MCF 10A (cell line): ENCODE measurements around the gene CBX2. TPM values are rescaled to one million over a fixed set of nuclear protein-coding genes. Genes with fewer than 3 reads are reported as not detected.

Source experiments
- BruUV-seq: library from RNA; stranded (reverse); fragments of 400-500 nt; replicated peaks from 2 replicates; lab custom pipeline; 2021; lab: Mats Ljungman, UMichigan
- CTCF ChIA-PET: fragments of 300-600 bp; sonication (Branson Sonifier 250); formaldehyde crosslinking; extraction: SDS; loops from one replicate; lab custom pipeline; 2021; ENCODE audit warnings: antibody characterized with exemption, inconsistent platforms; lab: Yijun Ruan, JAX
- POLR2A ChIA-PET: fragments of 300-600, 350-650 bp; sonication (Branson Sonifier 250); formaldehyde crosslinking; extraction: SDS; loops from one replicate; lab custom pipeline; 2020; ENCODE audit warnings: antibody characterized with exemption, inconsistent platforms; lab: Yijun Ruan, JAX
- DNase-seq: peaks from one replicate; pipeline ENCODE4 v3.0.0-alpha.2; 2018; ENCODE audit not compliant: unreplicated experiment
- H3K27ac Mint-ChIP-seq: one replicate; pipeline ENCODE4 v1.8.0; 2022; ENCODE audit warnings: mild to moderate bottlenecking, low read depth, mixed read lengths; ENCODE audit not compliant: unreplicated experiment
- H3K27me3 Mint-ChIP-seq: one replicate; pipeline ENCODE4 v1.8.0; 2022; ENCODE audit warnings: mixed read lengths; ENCODE audit not compliant: insufficient read depth, unreplicated experiment
- H3K36me3 Mint-ChIP-seq: one replicate; pipeline ENCODE4 v1.8.0; 2022; ENCODE audit warnings: mild to moderate bottlenecking, moderate library complexity, mixed read lengths; ENCODE audit not compliant: insufficient read depth, unreplicated experiment
- H3K4me1 Mint-ChIP-seq: one replicate; pipeline ENCODE4 v1.8.0; 2022; ENCODE audit warnings: mixed read lengths; ENCODE audit not compliant: insufficient read depth, unreplicated experiment
- H3K4me3 Mint-ChIP-seq: one replicate; pipeline ENCODE4 v1.8.0; 2022; ENCODE audit warnings: mild to moderate bottlenecking, moderate library complexity, mixed read lengths; ENCODE audit not compliant: unreplicated experiment
- H3K9me3 Mint-ChIP-seq: one replicate; pipeline ENCODE4 v1.8.0; 2022; ENCODE audit warnings: mixed read lengths; ENCODE audit not compliant: unreplicated experiment
- intact Hi-C: fragments of 100-400 bp; cut with micrococcal nuclease; formaldehyde crosslinking; loops from 2 replicates; pipeline ENCODE4 v1.14.1; 2022
- total RNA-seq: library from RNA; stranded (reverse); gene quantifications from 2 replicates; pipeline ENCODE4 v1.2.3, GENCODE V29; 2022
- TF ChIP-seq, protein P1 (sequence below): fragments of 200-600 bp; IDR thresholded peaks from one replicate; pipeline ENCODE4 v1.8.0; 2022; ENCODE audit warnings: antibody characterized with exemption, mild to moderate bottlenecking; ENCODE audit not compliant: unreplicated experiment

The CBX2 gene
- total RNA-seq, 1 experiment from 2014 or later: 3.9 TPM

DNA sequence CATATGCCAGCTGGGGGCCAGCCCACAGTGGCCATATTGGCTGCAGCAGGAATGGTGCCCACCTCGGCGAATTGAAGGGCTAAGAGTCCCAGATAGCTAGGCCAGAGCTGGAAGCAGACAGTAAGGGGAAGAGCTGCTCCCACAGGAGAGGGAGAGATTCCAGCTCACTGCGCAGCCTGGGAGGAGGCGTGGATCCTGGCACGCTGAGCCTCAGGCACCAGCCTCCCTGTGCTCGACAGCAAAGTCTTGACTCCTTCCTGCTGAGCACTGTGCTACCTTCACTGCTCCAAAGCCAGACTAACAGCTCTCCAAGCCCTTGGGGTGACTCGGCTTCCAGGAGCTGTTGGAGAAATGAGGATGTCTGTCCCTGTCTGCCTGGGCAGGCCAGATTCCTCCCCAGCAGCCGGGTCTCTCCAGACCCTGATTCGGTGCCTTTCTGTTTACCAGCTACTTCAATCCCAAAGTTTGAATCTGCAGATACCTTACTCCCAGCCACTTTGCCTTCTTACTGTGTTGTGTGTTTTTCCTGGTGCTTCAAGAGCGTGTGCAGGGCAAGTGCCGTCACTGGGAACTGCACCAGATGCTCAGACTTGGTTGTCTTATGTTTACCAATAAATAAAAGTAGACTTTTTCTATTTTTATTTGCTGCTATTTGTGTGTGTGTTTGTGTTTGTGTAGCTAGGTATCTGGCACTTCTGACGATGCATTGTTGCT is 9.1 kb downstream of the CBX2 start:
- DNase-seq: no peak
- Mint-ChIP-seq H3K27ac (no peak overlapping the region), H3K27me3 (no peaks in the 10 kb centered on the region), H3K4me3 (no peak overlapping the region), H3K36me3 (peaks cover 14% of the 10 kb centered on the region), H3K9me3 (no peaks in the 10 kb centered on the region), H3K4me1 (no peaks in the 10 kb centered on the region)
- POLR2A ChIA-PET: interaction anchor here (1.4 kb wide), 1 partner anchor 10 kb away, joined by 9 read pairs; the partner anchor contains the start of gene CBX8
- TF ChIP-seq, protein P1, sequence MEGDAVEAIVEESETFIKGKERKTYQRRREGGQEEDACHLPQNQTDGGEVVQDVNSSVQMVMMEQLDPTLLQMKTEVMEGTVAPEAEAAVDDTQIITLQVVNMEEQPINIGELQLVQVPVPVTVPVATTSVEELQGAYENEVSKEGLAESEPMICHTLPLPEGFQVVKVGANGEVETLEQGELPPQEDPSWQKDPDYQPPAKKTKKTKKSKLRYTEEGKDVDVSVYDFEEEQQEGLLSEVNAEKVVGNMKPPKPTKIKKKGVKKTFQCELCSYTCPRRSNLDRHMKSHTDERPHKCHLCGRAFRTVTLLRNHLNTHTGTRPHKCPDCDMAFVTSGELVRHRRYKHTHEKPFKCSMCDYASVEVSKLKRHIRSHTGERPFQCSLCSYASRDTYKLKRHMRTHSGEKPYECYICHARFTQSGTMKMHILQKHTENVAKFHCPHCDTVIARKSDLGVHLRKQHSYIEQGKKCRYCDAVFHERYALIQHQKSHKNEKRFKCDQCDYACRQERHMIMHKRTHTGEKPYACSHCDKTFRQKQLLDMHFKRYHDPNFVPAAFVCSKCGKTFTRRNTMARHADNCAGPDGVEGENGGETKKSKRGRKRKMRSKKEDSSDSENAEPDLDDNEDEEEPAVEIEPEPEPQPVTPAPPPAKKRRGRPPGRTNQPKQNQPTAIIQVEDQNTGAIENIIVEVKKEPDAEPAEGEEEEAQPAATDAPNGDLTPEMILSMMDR: no peak
- no TSS peak for BruUV-seq
- intact Hi-C loops: no loop called here
- CTCF ChIA-PET: interaction anchor here (0.7 to 1.7 kb wide), 3 partner anchors 13 to 46 kb away, joined by 3 to 4 read pairs (median 3); no protein-coding TSS in a partner anchor

DNA sequence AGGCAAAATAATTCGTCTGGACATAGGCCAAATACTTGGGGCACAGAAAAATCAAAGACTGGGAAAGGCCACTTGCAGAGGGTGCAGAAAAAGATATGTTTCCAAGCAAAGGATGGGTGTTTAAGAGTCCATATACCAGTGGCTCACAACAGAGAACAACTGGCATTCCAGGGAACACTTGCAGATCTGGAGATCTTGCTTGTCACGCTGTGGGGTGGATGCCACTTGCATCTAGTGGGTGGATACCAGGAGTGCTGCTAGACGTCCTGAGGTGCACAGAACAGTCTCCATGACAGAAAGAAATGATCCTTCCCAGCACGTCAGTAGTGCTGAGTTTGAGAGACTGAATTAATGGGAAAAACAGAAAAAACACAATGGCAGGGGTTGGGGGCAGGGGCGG is 10.5 kb downstream of the CBX2 start:
- BruUV-seq: no TSS peak
- TF ChIP-seq, protein P1: no peak
- no peak overlapping the region for H3K4me3 Mint-ChIP-seq
- H3K27ac Mint-ChIP-seq: peak overlapping the region; percentile 35
- POLR2A ChIA-PET: no interaction called here
- intact Hi-C loops: no loop called here
- CTCF ChIA-PET: interaction anchor here (1.7 kb wide), 1 partner anchor 47 kb away, joined by 7 read pairs; no protein-coding TSS in a partner anchor
- no peak for DNase-seq
- no peaks in the 10 kb centered on the region for H3K27me3 Mint-ChIP-seq
- H3K9me3 Mint-ChIP-seq: no peaks in the 10 kb centered on the region
- H3K4me1 Mint-ChIP-seq: no peaks in the 10 kb centered on the region
- peaks cover 14% of the 10 kb centered on the region for H3K36me3 Mint-ChIP-seq

DNA sequence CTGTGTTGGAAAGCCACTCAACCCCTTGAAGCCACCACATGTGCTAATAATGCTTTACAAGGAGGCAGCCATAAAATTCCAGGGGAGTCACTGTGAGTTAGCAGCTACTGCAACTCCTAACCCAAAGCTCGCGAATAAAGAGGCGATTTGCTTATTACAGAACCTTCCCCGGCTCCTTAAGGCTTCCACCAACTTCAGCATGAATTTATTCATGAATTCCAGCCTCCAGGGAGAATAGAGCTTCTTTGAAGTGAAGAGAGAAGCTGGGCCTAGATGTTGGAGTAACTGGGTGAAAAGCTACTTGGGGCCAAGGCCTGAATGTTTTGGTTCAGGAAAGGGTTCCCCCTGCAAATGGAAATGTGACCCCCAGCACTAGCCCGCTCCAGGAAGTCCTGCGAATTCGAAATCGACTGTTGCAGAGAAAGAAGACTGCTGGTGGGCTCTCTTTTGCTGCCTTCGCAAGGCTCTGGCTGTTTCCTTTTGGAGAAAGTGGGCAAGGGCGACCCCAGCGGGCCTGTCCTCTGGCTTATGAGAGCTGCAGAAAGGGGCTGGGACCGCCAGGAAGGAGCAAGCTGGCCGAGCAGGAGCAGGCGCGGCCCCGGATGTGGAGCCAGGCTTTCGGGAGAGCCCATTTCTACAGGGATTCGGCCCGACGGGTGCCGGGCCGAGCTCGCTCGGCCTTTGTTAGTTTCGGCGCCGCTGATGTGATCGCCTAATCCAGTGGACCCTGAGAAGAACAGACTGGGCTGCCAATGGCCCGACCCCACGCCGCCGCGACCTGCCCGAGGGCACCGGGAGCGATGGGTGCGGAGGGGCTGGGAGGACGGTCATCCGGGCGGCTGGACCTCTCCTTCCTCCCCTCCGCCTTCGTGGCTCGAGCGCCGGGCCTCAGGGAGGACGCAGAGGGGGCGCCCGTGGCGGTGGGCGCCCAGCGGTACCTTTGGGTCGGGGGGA is 11.3 kb downstream of the CBX2 start:
- H3K4me1 Mint-ChIP-seq: no peaks in the 10 kb centered on the region
- TF ChIP-seq, protein P1: no peak
- BruUV-seq: no TSS peak
- ChIA-PET CTCF (interaction anchor here (0.6 to 1.7 kb wide), 3 partner anchors 14 to 203 kb away, joined by 3 to 7 read pairs (median 3); no protein-coding TSS in a partner anchor), POLR2A (no interaction called here)
- intact Hi-C loops: no loop called here
- no peak for DNase-seq
- no peak overlapping the region for H3K4me3 Mint-ChIP-seq
- H3K27me3 Mint-ChIP-seq: no peaks in the 10 kb centered on the region
- peak overlapping the region; percentile 35 for H3K27ac Mint-ChIP-seq
- H3K9me3 Mint-ChIP-seq: no peaks in the 10 kb centered on the region
- H3K36me3 Mint-ChIP-seq: peaks cover 14% of the 10 kb centered on the region
